Measurements from ENCODE around the gene ENTREP3. TPM values are rescaled to one million over a fixed set of nuclear protein-coding genes. Genes with fewer than 3 reads are reported as not detected.

The ENTREP3 gene
- total RNA-seq, 2 experiments from 2014 or later, result 41.1 to 42.2 TPM

GRCh38 chr1:155278689-155279160 is 23.4 kb upstream of the ENTREP3 start:
- H3K4me1 Mint-ChIP-seq (ENCODE audit: low read depth), result peaks cover 20% of the 10 kb centered on the region
- ATAC-seq (no peak), DNase-seq (no peak)
- ChIA-PET CTCF (interaction anchor here (0.8 to 2.4 kb wide), 7 partner anchors 13 to 49 kb away, joined by 3 to 15 read pairs (median 4); partner anchors contain the start of genes FDPS and RUSC1), POLR2A (interaction anchor here (1.2 to 1.6 kb wide), 3 partner anchors 11 to 48 kb away, joined by 3 to 4 read pairs (median 4); no protein-coding TSS in a partner anchor)
- no peaks in the 10 kb centered on the region for H3K27me3 Mint-ChIP-seq
- peak; percentile 6 for TF ChIP-seq CTCF (IDR thresholded peaks at IDR 0.05)
- no peaks in the 10 kb centered on the region for H3K9me3 Mint-ChIP-seq
- H3K36me3 Mint-ChIP-seq (ENCODE audit: low read depth), result no peaks in the 10 kb centered on the region
- intact Hi-C loops (cut with micrococcal nuclease), result loop anchor here (5.0 kb wide), 1 partner anchor 44 kb away; the partner anchor contains the start of gene RUSC1
- H3K27ac Mint-ChIP-seq, result no peak overlapping the region
- H3K4me3 Mint-ChIP-seq, result peak overlapping the region; percentile 54

GRCh38 chr1:155277902-155278688 is 22.8 kb upstream of the ENTREP3 start:
- peak; percentile 58 for TF ChIP-seq CTCF (IDR thresholded peaks at IDR 0.05)
- H3K27ac Mint-ChIP-seq, result no peak overlapping the region
- DNase-seq, result peak; percentile 92
- ATAC-seq, result peak; percentile 46
- intact Hi-C loops (cut with micrococcal nuclease), result loop anchor here (5.0 kb wide), 1 partner anchor 44 kb away; the partner anchor contains the start of gene RUSC1
- CTCF ChIA-PET, result interaction anchor here (0.8 to 2.4 kb wide), 7 partner anchors 14 to 50 kb away, joined by 3 to 15 read pairs (median 4); partner anchors contain the start of genes FDPS and RUSC1
- peak overlapping the region; percentile 54 for H3K4me3 Mint-ChIP-seq
- H3K4me1 Mint-ChIP-seq (ENCODE audit: low read depth), result peaks cover 23% of the 10 kb centered on the region
- no peaks in the 10 kb centered on the region for H3K9me3 Mint-ChIP-seq
- no peaks in the 10 kb centered on the region for H3K36me3 Mint-ChIP-seq (ENCODE audit: low read depth)
- no peaks in the 10 kb centered on the region for H3K27me3 Mint-ChIP-seq
- POLR2A ChIA-PET, result interaction anchor here (0.7 to 1.6 kb wide), 3 partner anchors 10 to 49 kb away, joined by 3 to 4 read pairs (median 3); no protein-coding TSS in a partner anchor

- CTCF ChIA-PET, result interaction anchor here (0.8 to 18.9 kb wide), 9 partner anchors 10 to 65 kb away, joined by 3 to 232 read pairs (median 4); partner anchors contain the start of genes FDPS and RUSC1
- Mint-ChIP-seq H3K27me3 (no peaks in the 10 kb centered on the region), H3K4me1 (ENCODE audit: low read depth) (peaks cover 29% of the 10 kb centered on the region), H3K4me3 (peak within 1 kb of the TSS; percentile 54), H3K27ac (no peak within 1 kb of the TSS), H3K9me3 (no peaks in the 10 kb centered on the region), H3K36me3 (ENCODE audit: low read depth) (peaks cover 7% of the 10 kb centered on the region)
- intact Hi-C loops (cut with micrococcal nuclease), result loop anchor here (5.0 kb wide), 1 partner anchor 45 kb away; the partner anchor contains the start of gene RUSC1
- DNase-seq, result peak; percentile 96
- ATAC-seq, result peak; percentile 72
- POLR2A ChIA-PET, result interaction anchor here (0.7 to 2.1 kb wide), 3 partner anchors 10 to 32 kb away, joined by 3 to 7 read pairs (median 3); no protein-coding TSS in a partner anchor
- peak; percentile 73 for TF ChIP-seq CTCF (IDR thresholded peaks at IDR 0.05)
Observed at GRCh38 chr1:155277070-155277901, 22.0 kb upstream of the ENTREP3 start, which contains the start of gene HCN3. Gene HCN3 (plus strand): TSS chr1:155277463. CDS start chr1:155277591, 128 bp downstream.

GRCh38 chr1:155273343-155274245 is 18.3 kb upstream of the ENTREP3 start, which contains the start of gene CLK2:
Gene CLK2 (minus strand): TSS chr1:155273504. CDS start chr1:155270977, 2,527 bp downstream.
- Mint-ChIP-seq H3K27me3 (no peaks in the 10 kb centered on the region), H3K27ac (peak within 1 kb of the TSS; percentile 94), H3K9me3 (no peaks in the 10 kb centered on the region), H3K36me3 (ENCODE audit: low read depth) (peaks cover 37% of the 10 kb centered on the region), H3K4me3 (peak within 1 kb of the TSS; percentile 94), H3K4me1 (ENCODE audit: low read depth) (peaks cover 43% of the 10 kb centered on the region)
- ChIA-PET POLR2A (interaction anchor here (0.8 to 4.5 kb wide), 9 partner anchors 12 to 262 kb away, joined by 3 to 37 read pairs (median 4); partner anchors contain the start of genes ENTREP3, MTX1, SCAMP3 and THBS3), CTCF (interaction anchor here (0.7 to 18.9 kb wide), 7 partner anchors 15 to 318 kb away, joined by 3 to 232 read pairs (median 5); partner anchors contain the start of gene FDPS)
- ATAC-seq (peak; percentile 89), DNase-seq (peak; percentile 97)
- no peak for TF ChIP-seq CTCF (IDR thresholded peaks at IDR 0.05)
- intact Hi-C loops (cut with micrococcal nuclease), result no loop called here
